Measurements from ENCODE around the gene SPNS2. TPM values are rescaled to one million over a fixed set of nuclear protein-coding genes. Genes with fewer than 3 reads are reported as not detected.

SPNS2 gene
- total RNA-seq, 1 donor from 2014 or later = not detected

DNA sequence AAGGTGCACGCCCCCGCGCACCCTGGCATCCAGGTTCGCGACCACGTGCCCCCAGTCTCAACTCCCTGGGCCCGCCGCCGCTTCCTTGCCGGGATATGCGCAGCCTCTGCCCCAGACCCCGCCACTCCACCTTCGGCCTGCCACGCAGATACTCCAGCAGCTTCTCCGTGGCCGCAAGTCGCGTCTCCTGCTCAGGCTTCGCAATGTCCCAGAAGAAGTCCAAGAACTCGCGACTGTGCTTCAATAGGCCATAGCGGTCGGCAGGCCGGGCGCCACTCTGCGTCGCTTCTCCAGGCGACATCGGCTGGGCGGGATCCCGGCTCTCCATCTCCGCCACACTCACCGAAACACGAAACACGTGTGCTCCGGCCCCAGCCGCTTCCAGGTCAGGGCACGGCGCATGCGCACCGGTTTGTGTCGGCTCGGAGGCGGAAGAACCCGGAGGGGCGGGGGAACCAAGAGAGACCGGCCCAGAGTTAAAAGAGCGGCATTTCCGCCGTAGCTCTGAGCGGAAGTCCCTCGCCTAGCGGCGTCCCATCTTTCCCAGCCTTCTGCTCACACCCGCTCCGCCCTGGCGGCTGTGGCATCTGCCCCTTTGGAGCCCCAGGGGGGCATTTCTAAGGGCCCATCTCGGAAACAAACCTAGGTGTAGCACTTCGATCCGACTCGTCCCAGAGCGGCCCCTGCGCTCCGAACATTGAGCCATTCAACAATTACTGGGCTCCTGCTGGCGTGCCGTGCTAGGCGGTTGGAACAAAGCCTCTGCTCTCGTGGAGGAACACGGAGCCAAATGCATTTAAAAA is 56.5 kb downstream of the SPNS2 start, which contains the start of gene MYBBP1A:
Gene MYBBP1A, minus strand, starts transcription at position 388 of the 803 bp plus-strand sequence. Its CDS starts 60 bp downstream, at position 328.
- TF ChIP-seq, protein P1, sequence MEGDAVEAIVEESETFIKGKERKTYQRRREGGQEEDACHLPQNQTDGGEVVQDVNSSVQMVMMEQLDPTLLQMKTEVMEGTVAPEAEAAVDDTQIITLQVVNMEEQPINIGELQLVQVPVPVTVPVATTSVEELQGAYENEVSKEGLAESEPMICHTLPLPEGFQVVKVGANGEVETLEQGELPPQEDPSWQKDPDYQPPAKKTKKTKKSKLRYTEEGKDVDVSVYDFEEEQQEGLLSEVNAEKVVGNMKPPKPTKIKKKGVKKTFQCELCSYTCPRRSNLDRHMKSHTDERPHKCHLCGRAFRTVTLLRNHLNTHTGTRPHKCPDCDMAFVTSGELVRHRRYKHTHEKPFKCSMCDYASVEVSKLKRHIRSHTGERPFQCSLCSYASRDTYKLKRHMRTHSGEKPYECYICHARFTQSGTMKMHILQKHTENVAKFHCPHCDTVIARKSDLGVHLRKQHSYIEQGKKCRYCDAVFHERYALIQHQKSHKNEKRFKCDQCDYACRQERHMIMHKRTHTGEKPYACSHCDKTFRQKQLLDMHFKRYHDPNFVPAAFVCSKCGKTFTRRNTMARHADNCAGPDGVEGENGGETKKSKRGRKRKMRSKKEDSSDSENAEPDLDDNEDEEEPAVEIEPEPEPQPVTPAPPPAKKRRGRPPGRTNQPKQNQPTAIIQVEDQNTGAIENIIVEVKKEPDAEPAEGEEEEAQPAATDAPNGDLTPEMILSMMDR (IDR thresholded peaks at IDR 0.05) = peak; percentile 52
- peak within 1 kb of the TSS; percentile 91 for H3K4me3 Mint-ChIP-seq (ENCODE audit: unreplicated experiment)
- H3K9me3 Mint-ChIP-seq (ENCODE audit: unreplicated experiment) = no peaks in the 10 kb centered on the region
- H3K4me1 Mint-ChIP-seq (ENCODE audit: unreplicated experiment) = peaks cover 25% of the 10 kb centered on the region
- peaks cover 14% of the 10 kb centered on the region for H3K36me3 Mint-ChIP-seq (ENCODE audit: unreplicated experiment)
- H3K27ac Mint-ChIP-seq (ENCODE audit: unreplicated experiment) = peak within 1 kb of the TSS; percentile 93
- no peaks in the 10 kb centered on the region for H3K27me3 Mint-ChIP-seq (ENCODE audit: unreplicated experiment)
- peak; percentile 99 for DNase-seq (ENCODE audit: extremely low spot score, unreplicated experiment)

DNA sequence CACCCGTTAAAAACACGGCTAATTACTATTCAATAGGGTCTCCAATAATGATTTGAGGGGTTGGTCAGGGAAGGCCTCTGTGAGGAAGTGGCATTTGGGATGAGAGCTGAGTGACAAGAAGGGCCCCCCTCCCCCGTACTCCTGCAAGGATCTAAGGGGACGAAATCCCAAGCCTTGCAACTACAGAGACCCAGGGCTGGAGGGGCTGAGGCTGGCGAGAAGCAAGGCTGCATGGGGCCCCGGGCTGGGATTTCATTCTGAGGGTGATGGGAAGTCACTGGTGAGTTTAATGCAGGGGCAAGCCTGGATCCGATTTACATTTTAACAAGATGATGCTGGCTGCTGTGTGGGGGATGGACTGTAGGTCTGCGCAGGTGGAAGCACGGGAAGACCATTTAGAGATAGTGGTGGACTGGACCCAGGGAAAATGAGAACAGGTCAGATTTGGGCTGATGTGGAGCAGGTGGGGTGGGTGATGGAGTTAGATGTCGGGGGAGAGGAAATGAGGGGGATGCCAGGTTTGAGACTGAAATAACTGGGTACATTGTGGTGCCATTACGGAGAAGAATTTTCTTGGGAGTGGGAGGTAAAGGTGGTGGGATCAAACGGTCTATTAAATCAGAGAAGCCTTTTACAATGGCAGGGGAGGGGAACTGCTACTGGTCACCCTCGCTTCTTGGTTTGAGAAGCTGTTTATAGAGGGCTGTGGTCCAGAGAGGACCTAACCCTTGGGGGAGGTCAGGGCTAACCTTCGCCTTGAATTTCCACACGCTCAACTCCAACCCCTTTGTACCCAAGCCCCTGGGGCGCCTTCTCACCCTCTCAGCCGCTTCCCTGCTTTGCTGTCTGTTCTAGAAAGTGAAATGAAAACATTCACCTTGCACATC is 57.4 kb downstream of the SPNS2 start:
- DNase-seq (ENCODE audit: extremely low spot score, unreplicated experiment) = no peak
- Mint-ChIP-seq H3K27me3 (ENCODE audit: unreplicated experiment) (peaks cover 3% of the 10 kb centered on the region), H3K9me3 (ENCODE audit: unreplicated experiment) (no peaks in the 10 kb centered on the region), H3K4me3 (ENCODE audit: unreplicated experiment) (peak overlapping the region; percentile 91), H3K36me3 (ENCODE audit: unreplicated experiment) (peaks cover 10% of the 10 kb centered on the region), H3K4me1 (ENCODE audit: unreplicated experiment) (peaks cover 25% of the 10 kb centered on the region), H3K27ac (ENCODE audit: unreplicated experiment) (peak overlapping the region; percentile 93)
- TF ChIP-seq, protein P1 (IDR thresholded peaks at IDR 0.05) = no peak

DNA sequence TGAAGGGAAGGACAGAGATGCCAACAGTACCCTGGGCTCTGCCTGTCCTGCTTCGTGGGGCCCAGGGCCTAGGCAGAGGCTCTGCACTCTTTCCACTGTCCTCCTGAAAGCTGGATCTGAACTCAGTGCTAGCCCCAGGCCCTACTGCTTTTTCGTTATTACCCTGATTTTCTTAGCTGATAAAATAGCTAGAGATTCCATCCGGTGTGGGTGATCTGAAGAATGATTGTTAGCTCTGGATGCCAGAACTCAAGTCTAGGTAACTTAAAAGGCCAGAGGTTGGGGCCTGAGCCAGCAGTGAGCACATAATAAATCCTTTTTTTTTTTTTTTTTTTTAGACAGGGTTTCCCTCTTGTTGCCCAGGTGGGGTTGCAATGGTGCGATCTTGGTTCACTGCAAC is 58.3 kb downstream of the SPNS2 start:
- H3K4me3 Mint-ChIP-seq (ENCODE audit: unreplicated experiment) = no peak overlapping the region
- TF ChIP-seq, protein P1 (IDR thresholded peaks at IDR 0.05) = no peak
- no peaks in the 10 kb centered on the region for H3K9me3 Mint-ChIP-seq (ENCODE audit: unreplicated experiment)
- H3K27ac Mint-ChIP-seq (ENCODE audit: unreplicated experiment) = no peak overlapping the region
- H3K36me3 Mint-ChIP-seq (ENCODE audit: unreplicated experiment) = peaks cover 8% of the 10 kb centered on the region
- peaks cover 25% of the 10 kb centered on the region for H3K4me1 Mint-ChIP-seq (ENCODE audit: unreplicated experiment)
- H3K27me3 Mint-ChIP-seq (ENCODE audit: unreplicated experiment) = peaks cover 10% of the 10 kb centered on the region
- DNase-seq (ENCODE audit: extremely low spot score, unreplicated experiment) = no peak

DNA sequence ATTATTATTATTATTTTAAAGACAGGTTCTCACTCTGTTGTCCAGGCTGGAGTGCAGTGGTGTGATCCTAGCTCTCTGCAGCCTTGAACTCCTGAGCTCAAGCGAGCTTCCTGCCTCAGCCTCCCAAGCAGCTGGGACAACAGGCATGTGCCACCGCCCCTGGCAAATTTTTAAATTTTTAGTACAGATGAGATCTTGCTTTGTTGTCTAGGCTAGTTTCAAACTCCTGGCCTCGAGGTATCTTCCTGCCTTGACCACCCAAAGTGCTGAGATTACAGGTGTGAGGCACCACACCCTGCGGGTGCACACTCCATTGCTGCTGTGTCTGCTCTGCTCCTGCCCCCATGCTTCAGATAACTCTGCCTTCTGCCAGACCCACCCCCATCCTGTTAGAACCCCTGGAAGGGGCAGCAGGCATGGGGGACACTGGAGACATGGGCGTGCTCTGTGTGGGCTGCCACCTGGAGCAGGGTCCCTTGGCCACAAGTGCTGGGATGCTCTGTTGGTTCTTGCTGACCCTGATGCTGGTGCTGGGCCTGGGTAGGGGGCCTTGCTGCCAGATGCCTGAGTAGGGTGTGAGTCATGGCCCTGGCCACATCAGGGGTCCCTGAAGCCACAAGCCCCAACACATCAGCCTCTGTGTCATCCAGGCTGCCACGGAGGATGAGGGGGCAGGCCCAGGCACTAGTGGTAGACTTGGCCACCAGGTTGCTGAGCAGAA is 59.1 kb downstream of the SPNS2 start:
- H3K4me3 Mint-ChIP-seq (ENCODE audit: unreplicated experiment) = no peak overlapping the region
- DNase-seq (ENCODE audit: extremely low spot score, unreplicated experiment) = no peak
- TF ChIP-seq, protein P1 (IDR thresholded peaks at IDR 0.05) = no peak
- no peaks in the 10 kb centered on the region for H3K9me3 Mint-ChIP-seq (ENCODE audit: unreplicated experiment)
- peaks cover 4% of the 10 kb centered on the region for H3K36me3 Mint-ChIP-seq (ENCODE audit: unreplicated experiment)
- peaks cover 16% of the 10 kb centered on the region for H3K27me3 Mint-ChIP-seq (ENCODE audit: unreplicated experiment)
- no peak overlapping the region for H3K27ac Mint-ChIP-seq (ENCODE audit: unreplicated experiment)
- peaks cover 25% of the 10 kb centered on the region for H3K4me1 Mint-ChIP-seq (ENCODE audit: unreplicated experiment)

All from osteocyte (in vitro differentiated cells).